DMS 273 (cell line): Measurements from ENCODE around the gene ZNF786.
"Not testable (repeated sequence)": the region's sequence is repeated elsewhere in the genome, so short reads cannot be mapped to it uniquely, and the experiment has no call there.

Experiments used
- DNase-seq: peaks from one replicate; lab custom pipeline; 2025; ENCODE audit not compliant: unreplicated experiment; lab: John Stamatoyannopoulos, UW

Gene ZNF786

GRCh38 chr7:149085866-149086265 lies 4.7 kb downstream of the ZNF786 start:
- DNase-seq = no peak

GRCh38 chr7:149084407-149084806 lies 6.1 kb downstream of the ZNF786 start:
- DNase-seq = no peak

GRCh38 chr7:149081914-149082313 lies 8.6 kb downstream of the ZNF786 start:
- no peak for DNase-seq

GRCh38 chr7:149077594-149077993 lies 12.9 kb downstream of the ZNF786 start:
- no peak for DNase-seq

GRCh38 chr7:149075286-149075685 lies 15.2 kb downstream of the ZNF786 start:
- no peak for DNase-seq

- DNase-seq = no peak
Measured at GRCh38 chr7:149074116-149074885, 16.2 kb downstream of the ZNF786 start.

GRCh38 chr7:149072438-149072775 lies 18.1 kb downstream of the ZNF786 start:
- no peak for DNase-seq

GRCh38 chr7:149071641-149072437 lies 18.7 kb downstream of the ZNF786 start:
- no peak for DNase-seq

GRCh38 chr7:149071182-149071635 lies 19.3 kb downstream of the ZNF786 start:
- DNase-seq = no peak

- no peak for DNase-seq
Measured at GRCh38 chr7:149070372-149071125, 20.0 kb downstream of the ZNF786 start.

- DNase-seq = peak; percentile 44
Measured at GRCh38 chr7:149067869-149068268, 22.6 kb downstream of the ZNF786 start.

- no peak for DNase-seq
Measured at GRCh38 chr7:149063476-149063875, 27.0 kb downstream of the ZNF786 start.

GRCh38 chr7:149062217-149062899 lies 28.2 kb downstream of the ZNF786 start:
- not testable (repeated sequence) for DNase-seq

- DNase-seq = no peak
Measured at GRCh38 chr7:149060156-149060555, 30.4 kb downstream of the ZNF786 start.

- no peak for DNase-seq
Measured at GRCh38 chr7:149053885-149054284, 36.6 kb downstream of the ZNF786 start.

- no peak for DNase-seq
Measured at GRCh38 chr7:149053384-149053783, 37.1 kb downstream of the ZNF786 start.

- no peak for DNase-seq
Measured at GRCh38 chr7:149050941-149051340, 39.6 kb downstream of the ZNF786 start.

GRCh38 chr7:149048805-149049204 lies 41.7 kb downstream of the ZNF786 start:
- no peak for DNase-seq

- DNase-seq = no peak
Measured at GRCh38 chr7:149046416-149046815, 44.1 kb downstream of the ZNF786 start.

GRCh38 chr7:149043936-149044335 lies 46.6 kb downstream of the ZNF786 start:
- DNase-seq = no peak

GRCh38 chr7:149041350-149041749 lies 49.2 kb downstream of the ZNF786 start:
- no peak for DNase-seq
